ENCODE results near the gene SAYSD1. TPM values are rescaled to one million over a fixed set of nuclear protein-coding genes. Genes with fewer than 3 reads are reported as not detected.
"Not testable (repeated sequence)": the region's sequence is repeated elsewhere in the genome, so short reads cannot be mapped to it uniquely, and the experiment has no call there.

The SAYSD1 gene
- total RNA-seq, 1 experiment from 2014 or later: 9.4 TPM

DNA sequence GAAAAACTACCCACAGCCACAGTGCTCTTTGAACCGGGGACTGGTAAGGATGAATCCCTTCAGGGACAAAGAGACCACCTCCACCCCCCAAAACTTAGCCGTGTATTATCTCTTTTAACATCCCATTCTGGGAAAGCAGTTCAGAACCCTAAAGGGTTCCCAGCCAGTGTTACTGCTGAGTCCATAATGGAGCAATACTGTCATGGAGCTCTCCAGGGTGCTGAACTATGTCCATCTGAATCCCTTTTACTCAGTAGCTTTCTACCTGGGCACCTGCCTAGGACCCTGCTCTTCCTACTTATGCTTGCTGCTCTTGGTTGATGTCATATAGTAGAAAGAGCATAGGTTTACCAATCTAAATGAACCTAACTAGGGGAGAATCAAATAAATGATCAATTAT lies 22.3 kb upstream of the SAYSD1 start:
- H3K14ac ChIP-seq (ENCODE audit: insufficient read depth, low read length): no peak overlapping the region
- no peak overlapping the region for H3K56ac ChIP-seq (ENCODE audit: insufficient read length, low read depth, low read length)
- no peak overlapping the region for H2AFZ ChIP-seq (ENCODE audit: low read length)
- no peak overlapping the region for H3K23ac ChIP-seq (ENCODE audit: insufficient read length, low read depth, low read length)
- H3K27ac ChIP-seq (ENCODE audit: insufficient read length, low read depth, low read length): no peak overlapping the region
- no peaks in the 10 kb centered on the region for H3K79me2 ChIP-seq (ENCODE audit: insufficient read depth, low read length)
- H3K18ac ChIP-seq (ENCODE audit: insufficient read length, low read depth, low read length): no peak overlapping the region
- Mint-ChIP-seq H3K27ac (no peak overlapping the region), H3K4me3 (no peak overlapping the region), H3K4me1 (peaks cover 14 to 15% of the 10 kb centered on the region in 2 experiments), H3K9me3 (no peaks in the 10 kb centered on the region), H3K27me3 (ENCODE audit: low read depth) (peaks cover 2% of the 10 kb centered on the region), H3K36me3 (ENCODE audit: insufficient read depth in 1 of 3, low read depth in 3 of 3) (no peaks in the 10 kb centered on the region)
- H3K4me1 ChIP-seq (ENCODE audit: insufficient read depth, low read length): no peaks in the 10 kb centered on the region
- H4K91ac ChIP-seq (ENCODE audit: insufficient read length, low read depth, low read length): no peak overlapping the region
- WGBS (ENCODE audit: extremely low coverage, insufficient read length, low lambda C conversion rate): no CpG with 5 or more reads among the region's 2 CpGs
- no peak overlapping the region for H2AK5ac ChIP-seq (ENCODE audit: insufficient read length, low read length)
- H3K4me2 ChIP-seq (ENCODE audit: insufficient read depth, insufficient read length, low read length): no peak overlapping the region
- H2BK120ac ChIP-seq (ENCODE audit: low read depth, low read length, poor library complexity, severe bottlenecking): no peak overlapping the region
- H3K4ac ChIP-seq (ENCODE audit: low read depth, low read length): no peak overlapping the region
- no peak overlapping the region for H2BK20ac ChIP-seq (ENCODE audit: low read depth, low read length, poor library complexity, severe bottlenecking)
- no peak overlapping the region for H2BK15ac ChIP-seq (ENCODE audit: low read depth, low read length)
- H4K5ac ChIP-seq (ENCODE audit: insufficient read length, low read depth, low read length): no peak overlapping the region
- H3K23me2 ChIP-seq (ENCODE audit: insufficient read length, low read depth, low read length, poor library complexity, severe bottlenecking): no peaks in the 10 kb centered on the region
- H2BK5ac ChIP-seq (ENCODE audit: insufficient read length, low read length): no peak overlapping the region
- H3K9ac ChIP-seq (ENCODE audit: extremely low read depth, insufficient read length, low read length): no peak overlapping the region
- no peak overlapping the region for H2BK12ac ChIP-seq (ENCODE audit: insufficient read length, low read depth, low read length)
- H3K79me1 ChIP-seq (ENCODE audit: insufficient read depth, low read depth, low read length, poor library complexity, severe bottlenecking): no peaks in the 10 kb centered on the region
- no peaks in the 10 kb centered on the region for H3K9me3 ChIP-seq (ENCODE audit: control insufficient read depth, low read depth, low read length)
- no peaks in the 10 kb centered on the region for H3K27me3 ChIP-seq (ENCODE audit: insufficient read depth, low read length)
- peak; percentile 59 for DNase-seq
- no peak overlapping the region for H3T11ph ChIP-seq (ENCODE audit: low read length)
- H4K8ac ChIP-seq (replicated peaks; ENCODE audit: insufficient read length, low read depth, low read length): no peak overlapping the region
- TF ChIP-seq, protein P1, sequence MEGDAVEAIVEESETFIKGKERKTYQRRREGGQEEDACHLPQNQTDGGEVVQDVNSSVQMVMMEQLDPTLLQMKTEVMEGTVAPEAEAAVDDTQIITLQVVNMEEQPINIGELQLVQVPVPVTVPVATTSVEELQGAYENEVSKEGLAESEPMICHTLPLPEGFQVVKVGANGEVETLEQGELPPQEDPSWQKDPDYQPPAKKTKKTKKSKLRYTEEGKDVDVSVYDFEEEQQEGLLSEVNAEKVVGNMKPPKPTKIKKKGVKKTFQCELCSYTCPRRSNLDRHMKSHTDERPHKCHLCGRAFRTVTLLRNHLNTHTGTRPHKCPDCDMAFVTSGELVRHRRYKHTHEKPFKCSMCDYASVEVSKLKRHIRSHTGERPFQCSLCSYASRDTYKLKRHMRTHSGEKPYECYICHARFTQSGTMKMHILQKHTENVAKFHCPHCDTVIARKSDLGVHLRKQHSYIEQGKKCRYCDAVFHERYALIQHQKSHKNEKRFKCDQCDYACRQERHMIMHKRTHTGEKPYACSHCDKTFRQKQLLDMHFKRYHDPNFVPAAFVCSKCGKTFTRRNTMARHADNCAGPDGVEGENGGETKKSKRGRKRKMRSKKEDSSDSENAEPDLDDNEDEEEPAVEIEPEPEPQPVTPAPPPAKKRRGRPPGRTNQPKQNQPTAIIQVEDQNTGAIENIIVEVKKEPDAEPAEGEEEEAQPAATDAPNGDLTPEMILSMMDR (conservative IDR thresholded peaks at IDR 0.05): no peak
- peaks cover 2% of the 10 kb centered on the region for H4K20me1 ChIP-seq (ENCODE audit: control insufficient read depth, insufficient read depth, insufficient read length)

DNA sequence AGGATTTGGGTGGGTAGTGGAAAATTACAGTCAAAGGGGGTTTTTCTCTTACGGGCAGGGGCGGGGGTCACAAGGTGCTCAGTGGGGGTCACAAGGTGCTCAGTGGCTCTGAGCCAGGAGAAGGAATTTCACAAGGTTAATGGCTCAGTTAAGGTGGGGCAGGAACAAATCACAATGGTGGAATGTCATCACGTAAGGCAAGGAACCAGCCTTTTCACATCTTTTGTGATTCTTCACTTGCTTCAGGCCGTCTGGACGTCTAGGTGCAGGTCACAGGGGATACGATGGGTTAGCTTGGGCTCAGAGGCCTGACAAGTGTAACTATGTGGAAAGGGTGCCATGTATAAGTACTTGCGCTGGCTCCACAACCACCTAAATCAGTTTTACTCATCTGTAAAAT lies 21.2 kb upstream of the SAYSD1 start:
- H3K4me1 ChIP-seq (ENCODE audit: insufficient read depth, low read length); H2BK12ac ChIP-seq (ENCODE audit: insufficient read length, low read depth, low read length); H2BK5ac ChIP-seq (ENCODE audit: insufficient read length, low read length); H4K20me1 ChIP-seq (ENCODE audit: control insufficient read depth, insufficient read depth, insufficient read length); H3K56ac ChIP-seq (ENCODE audit: insufficient read length, low read depth, low read length); H3K27ac ChIP-seq (ENCODE audit: insufficient read length, low read depth, low read length); H2BK120ac ChIP-seq (ENCODE audit: low read depth, low read length, poor library complexity, severe bottlenecking); H3K27ac Mint-ChIP-seq; H3K23ac ChIP-seq (ENCODE audit: insufficient read length, low read depth, low read length); H3K4me3 Mint-ChIP-seq; H3K27me3 Mint-ChIP-seq (ENCODE audit: low read depth); H2BK20ac ChIP-seq (ENCODE audit: low read depth, low read length, poor library complexity, severe bottlenecking); H3K27me3 ChIP-seq (ENCODE audit: insufficient read depth, low read length); H2BK15ac ChIP-seq (ENCODE audit: low read depth, low read length); H3K23me2 ChIP-seq (ENCODE audit: insufficient read length, low read depth, low read length, poor library complexity, severe bottlenecking); H3K9me3 Mint-ChIP-seq; H3K79me1 ChIP-seq (ENCODE audit: insufficient read depth, low read depth, low read length, poor library complexity, severe bottlenecking); H4K91ac ChIP-seq (ENCODE audit: insufficient read length, low read depth, low read length); H3K4ac ChIP-seq (ENCODE audit: low read depth, low read length); H4K8ac ChIP-seq (replicated peaks; ENCODE audit: insufficient read length, low read depth, low read length); H3K14ac ChIP-seq (ENCODE audit: insufficient read depth, low read length); H3K18ac ChIP-seq (ENCODE audit: insufficient read length, low read depth, low read length); H3K9me3 ChIP-seq (ENCODE audit: control insufficient read depth, low read depth, low read length); H3K9ac ChIP-seq (ENCODE audit: extremely low read depth, insufficient read length, low read length); DNase-seq; H3K4me2 ChIP-seq (ENCODE audit: insufficient read depth, insufficient read length, low read length); H3K36me3 Mint-ChIP-seq (ENCODE audit: insufficient read depth in 1 of 3, low read depth in 3 of 3); H3T11ph ChIP-seq (ENCODE audit: low read length); H2AK5ac ChIP-seq (ENCODE audit: insufficient read length, low read length); H2AFZ ChIP-seq (ENCODE audit: low read length); H4K5ac ChIP-seq (ENCODE audit: insufficient read length, low read depth, low read length); H3K79me2 ChIP-seq (ENCODE audit: insufficient read depth, low read length): not testable (repeated sequence)
- peaks cover 17 to 20% of the 10 kb centered on the region in 2 experiments for H3K4me1 Mint-ChIP-seq
- no CpG with 5 or more reads among the region's 7 CpGs for WGBS (ENCODE audit: extremely low coverage, insufficient read length, low lambda C conversion rate)

All from H9 (cell line).